Endometrial microvascular endothelial cells (primary cell): ENCODE results near the gene ZBTB46. TPM values are rescaled to one million over a fixed set of nuclear protein-coding genes. Genes with fewer than 3 reads are reported as not detected.

Experiments used
- in situ Hi-C: cut with HindIII; loops from 2 replicates; pipeline ENCODE4 v1.10.0; 2017; ENCODE audit warnings: low sequenced_read_pairs, low pct_unique_long_range_greater_than_20kb; ENCODE audit errors: inconsistent ontology term
- total RNA-seq: library from RNA; depleted of rRNA; stranded (reverse); fragments of >200 nt; gene quantifications from one replicate; pipeline ENCODE4 v1.2.3, GENCODE V29; 2015; ENCODE audit errors: inconsistent ontology term

Gene ZBTB46
- total RNA-seq, 1 donor from 2014 or later: not detected

DNA sequence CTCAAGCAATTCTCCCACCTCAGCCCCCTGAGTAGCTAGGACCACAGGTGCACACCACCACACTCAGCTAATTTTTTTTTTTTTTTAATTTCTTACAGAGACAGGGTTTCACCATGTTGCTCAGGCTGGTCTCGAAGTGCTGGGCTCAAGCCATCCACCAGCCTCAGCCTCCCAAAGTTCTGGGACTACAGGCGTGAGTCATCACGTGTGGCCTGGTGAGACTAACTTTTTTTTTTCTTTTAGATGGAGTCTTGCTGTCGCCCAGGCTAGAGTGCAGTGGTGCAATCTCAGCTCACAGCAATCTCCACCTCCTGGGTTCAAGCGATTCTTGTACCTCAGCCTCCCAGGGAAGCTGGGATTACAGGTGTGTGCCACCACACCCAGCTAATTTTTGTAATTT, 31.9 kb downstream of the ZBTB46 start:
- in situ Hi-C loops: loop anchor here (25.0 kb wide), 1 partner anchor 88 kb away; the partner anchor contains the start of gene DNAJC5

DNA sequence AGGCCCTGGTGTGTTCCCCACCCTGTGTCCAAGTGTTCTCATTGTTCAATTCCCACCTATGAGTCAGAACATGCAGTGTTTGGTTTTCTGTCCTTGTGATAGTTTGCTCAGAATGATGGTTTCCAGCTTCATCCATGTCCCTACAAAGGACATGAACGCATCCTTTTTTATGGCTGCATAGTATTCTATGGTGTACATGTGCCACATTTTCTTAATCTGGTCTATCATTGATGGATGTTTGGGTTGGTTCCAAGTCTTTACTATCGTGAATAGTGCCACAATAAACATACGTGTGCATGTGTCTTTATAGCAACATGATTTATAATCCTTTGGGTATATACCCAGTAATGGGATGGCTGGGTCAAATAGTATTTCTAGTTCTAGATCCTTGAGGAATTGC, 33.9 kb downstream of the ZBTB46 start:
- in situ Hi-C loops: loop anchor here (25.0 kb wide), 1 partner anchor 90 kb away; the partner anchor contains the start of gene DNAJC5

DNA sequence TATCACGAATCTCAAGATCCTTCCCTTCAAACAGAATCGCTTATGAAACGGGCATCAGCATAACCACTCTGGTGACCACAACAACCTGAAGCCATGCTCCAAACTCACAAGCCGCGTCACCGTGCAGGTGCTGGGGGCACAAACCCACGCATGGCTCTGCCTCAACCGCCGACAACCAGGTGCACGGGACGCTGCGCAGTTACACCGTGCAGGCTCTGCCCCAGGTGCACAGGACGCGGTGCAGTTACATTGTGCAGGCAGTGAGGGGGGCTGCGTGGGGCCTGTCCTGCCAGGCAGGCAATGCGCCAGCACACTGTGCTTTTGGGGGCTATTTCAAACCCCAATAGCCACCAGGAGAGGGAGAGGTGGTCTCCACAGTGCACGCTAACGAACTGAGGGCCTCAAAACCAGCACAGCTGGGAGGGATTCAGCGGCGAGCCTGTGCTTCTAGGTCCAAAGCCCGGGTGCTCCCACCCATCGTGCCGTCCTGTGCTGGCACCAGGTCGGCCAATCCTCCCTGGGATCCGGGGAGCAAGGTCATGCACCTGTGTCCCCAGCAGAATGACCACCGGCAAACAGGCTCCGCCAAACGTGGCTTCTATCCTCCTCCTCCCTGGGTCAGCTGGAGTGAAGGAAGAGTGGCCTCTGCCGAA, 35.8 kb downstream of the ZBTB46 start:
- in situ Hi-C loops: loop anchor here (25.0 kb wide), 1 partner anchor 92 kb away; the partner anchor contains the start of gene DNAJC5

DNA sequence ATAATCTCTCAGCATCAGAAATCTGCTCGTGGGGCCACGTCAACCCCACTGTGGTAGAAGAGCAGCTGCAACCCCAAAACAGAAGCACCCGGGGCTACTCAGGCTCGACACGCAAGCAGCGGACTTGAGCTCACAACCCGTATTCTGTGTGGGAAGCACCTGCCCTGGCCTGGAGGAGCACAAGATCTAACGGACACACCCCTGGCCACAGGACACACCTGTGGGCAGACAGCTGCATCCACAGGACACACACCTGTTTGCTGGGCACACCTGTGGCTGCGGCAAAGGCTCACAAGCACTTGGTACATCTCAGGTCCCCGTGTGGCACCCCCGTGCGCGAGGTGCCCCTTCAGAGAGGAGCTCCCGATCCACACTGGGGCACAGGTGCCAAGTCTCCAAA, 36.5 kb downstream of the ZBTB46 start:
- in situ Hi-C loops: loop anchor here (25.0 kb wide), 1 partner anchor 93 kb away; the partner anchor contains the start of gene DNAJC5

DNA sequence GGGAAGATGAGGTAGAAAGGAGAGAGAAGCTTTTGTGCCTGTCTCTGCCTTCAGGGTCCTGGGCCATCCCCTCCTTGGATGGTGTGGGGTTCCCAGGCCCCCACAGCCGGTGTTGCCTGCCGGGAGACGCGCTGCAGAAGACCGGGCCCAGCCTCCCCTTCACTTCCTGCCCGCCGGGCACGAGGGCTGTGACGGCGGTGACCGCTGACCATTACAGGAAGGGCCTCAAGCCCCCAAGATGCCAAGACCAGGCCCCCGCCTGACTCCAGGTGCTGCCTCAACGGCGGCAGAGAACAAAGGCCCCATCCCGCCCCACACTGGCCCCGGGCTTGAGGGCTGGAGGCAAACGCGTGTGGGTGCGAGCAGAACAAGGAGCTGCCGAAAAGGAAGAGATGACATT, 38.2 kb downstream of the ZBTB46 start:
- in situ Hi-C loops: loop anchor here (25.0 kb wide), 1 partner anchor 94 kb away; the partner anchor contains the start of gene DNAJC5

DNA sequence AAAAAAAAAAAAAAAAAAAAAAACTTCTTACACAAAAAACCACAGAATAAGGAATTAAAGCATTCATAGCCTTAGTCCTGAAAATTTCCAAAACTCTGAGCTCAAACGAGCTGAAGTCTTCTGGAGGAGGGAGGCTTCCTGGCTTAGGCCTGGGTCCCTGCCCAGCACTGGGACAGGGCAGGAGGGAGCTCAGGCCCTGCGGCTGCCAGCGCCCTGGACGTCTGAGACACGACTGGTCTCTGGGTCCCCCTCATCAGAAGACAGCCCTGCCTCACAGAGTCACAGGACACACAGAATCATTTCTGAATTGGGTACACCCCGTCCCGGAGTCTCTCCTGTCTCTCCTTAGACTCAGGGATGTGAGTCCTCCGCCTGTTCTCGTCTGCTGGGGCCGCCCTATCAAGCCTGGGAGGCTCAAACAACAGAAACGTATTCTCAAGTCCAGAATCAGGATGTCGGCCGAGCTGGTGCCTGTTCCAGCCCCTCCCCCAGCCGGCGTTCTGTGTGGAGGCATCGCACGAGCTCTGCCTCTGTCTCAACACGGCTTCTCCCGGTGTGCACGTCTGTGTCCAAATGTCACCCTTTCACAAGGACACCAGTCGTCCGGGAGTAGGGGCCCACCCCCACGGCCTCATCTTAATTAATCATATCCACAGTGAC, 39.4 kb downstream of the ZBTB46 start:
- in situ Hi-C loops: loop anchor here (25.0 kb wide), 1 partner anchor 96 kb away; the partner anchor contains the start of gene DNAJC5

DNA sequence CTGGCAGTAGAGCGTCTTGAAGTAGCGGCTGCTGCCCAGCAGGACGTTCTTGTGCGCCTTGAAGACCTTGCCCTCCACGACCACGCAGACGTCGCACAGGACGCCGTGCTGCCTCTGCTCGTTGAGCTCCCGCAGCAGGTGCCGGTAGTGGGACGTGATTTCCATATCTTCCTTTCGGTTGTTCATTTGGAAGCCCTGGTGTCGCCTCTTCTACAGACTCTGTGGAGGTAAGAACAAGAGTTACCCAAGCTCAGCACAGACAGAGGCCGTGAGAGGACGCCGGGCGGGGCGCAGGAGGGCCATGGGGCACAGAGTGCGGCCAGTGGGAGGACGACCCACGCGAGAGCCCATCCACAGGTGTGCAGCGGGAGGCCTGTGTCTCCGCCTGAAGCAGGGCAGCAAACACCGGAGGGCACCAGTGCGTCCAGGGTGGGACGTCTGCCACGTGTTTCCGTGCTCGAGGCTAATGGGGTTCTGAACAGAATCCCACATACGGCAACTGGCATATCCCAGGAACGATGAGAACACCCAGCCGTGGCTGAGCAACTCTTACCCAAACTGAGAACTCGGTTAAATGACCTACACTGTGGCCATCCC, 40.4 kb downstream of the ZBTB46 start:
- in situ Hi-C loops: loop anchor here (25.0 kb wide), 1 partner anchor 97 kb away; the partner anchor contains the start of gene DNAJC5

DNA sequence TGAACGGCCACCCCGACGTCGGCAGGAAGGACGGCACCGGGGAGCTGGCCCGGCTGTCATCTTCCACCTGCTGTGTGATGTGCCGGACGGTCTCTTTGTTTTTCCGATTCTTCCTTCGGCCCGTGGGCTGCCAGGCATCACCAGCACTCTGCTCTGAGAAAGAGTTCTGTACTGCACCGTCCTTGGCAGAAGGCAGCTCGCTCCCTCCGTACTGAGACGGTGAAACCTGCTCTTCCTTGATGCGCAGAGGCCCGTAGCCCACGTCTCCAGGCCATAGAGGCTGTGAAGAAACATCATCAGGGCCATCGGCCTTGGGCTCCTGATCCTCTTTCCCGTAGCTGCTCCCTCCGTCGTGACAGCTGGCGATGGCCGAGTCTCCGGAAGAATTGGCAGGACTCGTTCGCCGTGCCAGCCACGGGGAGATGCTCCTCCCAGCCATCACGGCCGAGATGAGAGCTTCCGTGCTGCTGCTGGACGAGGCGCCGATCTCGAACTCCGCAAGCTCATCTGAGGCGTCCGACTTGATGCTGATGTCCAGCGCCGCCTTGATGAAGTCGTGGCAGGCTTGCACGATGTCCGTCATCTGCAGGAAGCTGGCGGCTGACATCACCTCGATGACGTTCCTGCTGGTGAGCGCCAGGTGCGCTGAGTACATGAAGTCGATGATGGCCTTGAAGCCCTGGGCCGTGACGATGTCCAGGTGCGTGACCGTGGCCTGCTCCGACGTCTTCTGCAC, 41.1 kb downstream of the ZBTB46 start:
- in situ Hi-C loops: loop anchor here (25.0 kb wide), 1 partner anchor 97 kb away; the partner anchor contains the start of gene DNAJC5

DNA sequence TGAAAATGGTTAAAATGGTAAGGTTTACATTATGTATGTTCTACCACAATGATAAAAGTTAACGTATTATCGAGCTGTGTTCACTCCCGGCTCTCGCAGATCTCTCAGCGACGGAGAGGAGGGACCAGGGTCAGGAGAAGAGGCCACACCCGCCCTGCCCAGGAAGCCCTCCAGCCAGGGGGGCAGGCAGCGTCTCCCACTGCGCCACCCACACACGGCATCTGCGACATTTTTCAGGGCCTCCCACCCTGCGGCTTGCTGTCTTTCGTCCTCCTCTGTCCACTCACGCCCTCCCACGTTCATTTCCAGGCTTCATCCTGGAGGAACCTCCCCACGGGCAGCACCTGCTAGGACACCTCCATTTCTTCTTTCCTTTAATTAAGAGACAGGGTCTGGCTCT, 43.3 kb downstream of the ZBTB46 start:
- in situ Hi-C loops: loop anchor here (25.0 kb wide), 1 partner anchor 100 kb away; the partner anchor contains the start of gene DNAJC5

DNA sequence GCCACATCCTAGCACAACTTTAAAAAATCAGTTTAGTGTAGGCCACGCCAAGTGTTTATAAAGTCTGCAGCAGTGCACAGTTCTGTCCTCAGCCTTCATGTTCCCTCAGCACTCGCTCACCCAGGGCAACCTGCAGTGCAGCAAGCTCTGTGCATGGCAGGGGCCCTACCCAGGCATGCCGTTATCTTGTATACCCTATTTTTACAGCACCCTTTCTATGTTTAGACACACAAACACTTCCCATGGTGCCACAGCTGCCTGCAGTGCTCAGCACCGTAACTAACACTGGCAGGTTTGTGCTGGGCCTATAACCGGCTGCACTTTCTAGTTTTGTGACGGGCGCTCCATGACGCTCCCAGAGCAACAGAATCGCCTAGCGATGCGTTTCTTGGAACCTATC, 43.8 kb downstream of the ZBTB46 start:
- in situ Hi-C loops: loop anchor here (25.0 kb wide), 1 partner anchor 100 kb away; the partner anchor contains the start of gene DNAJC5

DNA sequence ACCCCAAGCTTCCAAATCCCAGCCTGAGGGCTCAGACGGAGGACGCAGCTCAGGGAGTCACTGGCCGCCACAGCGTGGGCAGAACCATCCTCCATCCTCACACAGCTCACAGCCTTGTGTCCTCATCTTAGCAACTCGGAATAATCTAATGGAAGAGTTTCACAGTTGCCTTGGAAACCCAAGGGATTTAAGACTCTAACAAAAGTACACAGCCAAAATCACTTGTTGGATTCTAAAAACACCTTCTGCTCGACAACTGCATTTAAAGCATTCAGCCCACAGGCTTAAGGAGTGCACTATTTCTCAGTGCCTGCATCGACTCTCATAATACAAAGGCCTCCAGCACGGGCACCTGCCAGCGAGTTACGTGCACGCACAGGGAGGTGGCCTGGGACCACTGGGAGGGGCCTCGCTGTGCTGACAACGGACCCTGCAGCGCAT, 45.4 kb downstream of the ZBTB46 start:
- in situ Hi-C loops: loop anchor here (25.0 kb wide), 1 partner anchor 102 kb away; the partner anchor contains the start of gene DNAJC5

DNA sequence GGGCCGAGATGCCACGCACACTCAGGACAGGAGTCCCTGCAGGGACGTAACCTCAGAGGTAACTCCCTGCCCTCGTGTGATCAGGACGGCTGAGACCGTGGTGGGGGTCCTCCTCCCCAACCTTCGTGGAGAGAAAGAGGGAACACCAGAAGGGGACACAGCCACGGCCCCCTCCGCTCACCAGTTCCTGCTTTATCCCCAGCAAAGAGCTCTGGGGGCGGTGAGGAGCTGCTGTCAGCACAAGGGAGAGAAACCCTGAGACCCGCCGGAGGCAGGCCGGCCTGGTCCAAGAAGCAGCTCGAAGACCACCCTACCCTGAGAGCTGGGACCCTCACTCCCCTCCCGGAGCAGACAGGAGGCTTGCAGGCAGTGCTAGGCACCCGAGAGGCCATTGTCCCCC, 47.1 kb downstream of the ZBTB46 start:
- in situ Hi-C loops: loop anchor here (25.0 kb wide), 1 partner anchor 103 kb away; the partner anchor contains the start of gene DNAJC5

DNA sequence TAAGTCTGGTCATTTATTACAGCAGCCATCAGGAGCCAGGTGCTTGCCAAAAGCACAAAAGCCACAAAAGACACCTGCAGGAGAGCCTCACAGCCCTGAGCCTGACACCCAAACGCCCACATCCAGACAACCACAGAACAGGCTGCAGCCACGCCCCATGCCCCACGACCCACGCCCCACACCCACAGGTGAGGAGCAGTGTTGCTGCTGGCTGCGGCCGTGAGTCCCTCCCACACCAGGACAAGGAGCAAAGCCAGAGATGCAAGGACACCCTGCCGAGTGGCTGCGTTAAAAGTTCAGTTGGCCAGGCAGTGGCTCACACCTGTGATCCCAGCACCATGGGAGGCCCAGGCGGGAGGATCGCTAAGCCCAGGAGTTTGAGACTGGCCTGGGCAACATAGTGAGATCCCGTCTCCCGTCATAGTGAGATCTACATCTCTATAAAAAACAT, 48.5 kb downstream of the ZBTB46 start:
- in situ Hi-C loops: loop anchor here (25.0 kb wide), 1 partner anchor 105 kb away; the partner anchor contains the start of gene DNAJC5

DNA sequence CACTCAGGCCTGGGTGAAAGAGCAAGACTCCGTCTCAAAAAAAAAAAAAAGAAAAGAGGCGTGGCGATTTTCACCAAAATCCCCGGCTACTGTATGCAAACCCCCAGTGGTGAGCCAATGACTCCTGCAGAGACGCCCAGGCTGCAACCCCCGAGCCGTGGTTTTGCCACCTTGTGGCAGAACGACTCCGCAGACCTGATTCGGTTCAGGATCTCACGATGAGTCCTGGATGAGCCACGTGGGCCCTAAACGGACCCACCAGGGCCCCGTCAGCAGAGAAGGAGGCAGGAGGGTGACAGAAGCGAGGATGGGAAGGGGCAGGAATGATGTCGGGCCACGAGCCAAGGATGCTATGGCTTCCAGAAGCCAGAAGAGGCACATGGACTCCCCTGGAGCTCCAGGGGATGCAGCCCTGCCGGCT, 49.0 kb downstream of the ZBTB46 start:
- in situ Hi-C loops: loop anchor here (25.0 kb wide), 1 partner anchor 105 kb away; the partner anchor contains the start of gene DNAJC5

DNA sequence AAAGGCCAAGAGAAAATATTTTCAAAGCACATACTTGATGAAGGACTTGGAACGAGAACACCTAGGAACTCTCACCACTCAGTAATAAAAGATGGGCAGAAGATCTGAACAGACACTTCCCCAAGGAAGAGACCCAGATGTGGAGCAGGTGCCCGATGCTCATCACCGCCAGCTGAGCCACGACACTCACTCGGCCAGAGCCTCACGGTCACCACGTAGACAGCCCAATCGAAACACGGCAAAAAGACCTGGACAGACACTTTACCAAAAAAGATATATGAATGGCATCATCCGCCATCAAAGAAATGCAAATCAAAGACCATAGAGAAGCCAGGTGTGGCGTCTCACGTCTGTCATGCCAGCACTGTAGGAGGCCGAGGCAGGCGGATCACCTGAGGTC, 49.9 kb downstream of the ZBTB46 start:
- in situ Hi-C loops: loop anchor here (25.0 kb wide), 1 partner anchor 106 kb away; the partner anchor contains the start of gene DNAJC5

DNA sequence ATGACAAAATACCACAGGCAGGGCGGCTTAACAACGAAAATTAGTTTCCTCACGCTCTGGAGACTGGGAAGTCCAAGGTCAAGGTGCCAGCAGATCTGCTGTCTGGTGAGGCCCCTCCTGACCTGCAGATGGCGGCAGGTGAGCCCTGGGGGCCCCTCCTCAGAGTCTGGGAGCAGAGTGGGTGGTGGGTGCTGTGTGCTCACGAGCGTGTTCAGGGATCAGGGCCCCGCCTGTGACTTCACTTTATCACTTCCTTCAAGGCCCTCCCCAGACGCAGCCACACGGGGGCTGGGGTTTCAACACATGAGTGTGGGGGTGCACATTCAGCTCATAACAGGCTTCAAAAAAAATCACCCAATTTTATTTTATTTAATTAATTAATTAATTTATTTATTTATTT, 52.2 kb downstream of the ZBTB46 start:
- in situ Hi-C loops: loop anchor here (25.0 kb wide), 1 partner anchor 108 kb away; the partner anchor contains the start of gene DNAJC5

DNA sequence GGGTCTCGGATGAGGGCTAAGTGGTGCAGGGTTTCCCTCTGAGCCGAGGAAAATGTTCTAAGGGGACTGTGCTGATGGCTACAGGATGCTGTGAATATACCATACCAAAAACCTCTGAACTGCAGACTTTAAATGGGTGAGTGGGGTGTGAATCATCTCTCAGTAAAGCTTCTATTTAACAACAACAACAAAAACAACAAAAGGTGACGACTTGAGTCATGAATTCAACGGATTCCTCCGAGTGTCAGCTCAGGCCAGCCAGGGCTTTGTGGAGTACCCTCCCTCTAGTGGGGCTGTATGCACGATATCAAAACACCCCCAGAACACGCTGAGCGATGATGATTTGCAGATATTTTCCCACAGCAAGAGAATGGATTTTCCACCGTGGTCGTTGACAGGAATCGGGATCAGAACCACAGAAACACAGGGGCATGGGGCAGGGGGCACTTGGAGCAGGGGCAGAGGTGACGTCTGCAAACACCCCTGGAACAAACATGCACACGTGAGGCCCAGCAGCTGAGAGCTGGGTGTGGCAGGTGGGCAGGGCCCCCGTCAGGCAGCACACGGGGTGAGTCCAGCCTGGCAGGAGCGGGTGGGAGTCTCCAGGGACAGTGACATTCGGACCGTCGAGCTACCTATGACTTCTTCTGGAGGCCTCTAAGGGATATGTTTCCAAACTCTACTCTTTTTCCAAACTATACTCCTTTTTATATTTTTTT, 52.9 kb downstream of the ZBTB46 start:
- in situ Hi-C loops: loop anchor here (25.0 kb wide), 1 partner anchor 109 kb away; the partner anchor contains the start of gene DNAJC5
